IPS-15b (cell line): ENCODE measurements around the gene USH2A.

Experiments
- H3K27me3 ChIP-seq: one replicate; pipeline ENCODE4 v1.6.1; 2013; ENCODE audit warnings: low read length; ENCODE audit not compliant: control insufficient read depth, insufficient read depth
- H3K36me3 ChIP-seq: one replicate; pipeline ENCODE4 v1.6.1; 2013; ENCODE audit warnings: low read length; ENCODE audit not compliant: control insufficient read depth, insufficient read depth
- H3K4me1 ChIP-seq: one replicate; pipeline ENCODE4 v1.6.1; 2013; ENCODE audit warnings: mild to moderate bottlenecking, low read length; ENCODE audit not compliant: control insufficient read depth, insufficient read depth
- H3K4me3 ChIP-seq: one replicate; pipeline ENCODE4 v1.5.1; 2013; ENCODE audit warnings: low read depth, low read length
- H3K9ac ChIP-seq: one replicate; pipeline ENCODE4 v1.6.1; 2013; ENCODE audit warnings: low read depth, mild to moderate bottlenecking, low read length
- H3K9me3 ChIP-seq: one replicate; pipeline ENCODE4 v1.6.1; 2013; ENCODE audit warnings: mild to moderate bottlenecking, low read length; ENCODE audit not compliant: control insufficient read depth, insufficient read depth

Gene USH2A

GRCh38 chr1:215594640-215595039, 828.6 kb downstream of the USH2A start:
- no peaks in the 10 kb centered on the region for H3K36me3 ChIP-seq
- peaks cover 6% of the 10 kb centered on the region for H3K4me1 ChIP-seq
- H3K4me3 ChIP-seq = no peak overlapping the region
- H3K9ac ChIP-seq = no peak overlapping the region
- H3K27me3 ChIP-seq = no peaks in the 10 kb centered on the region
- H3K9me3 ChIP-seq = no peaks in the 10 kb centered on the region

GRCh38 chr1:215590779-215591491, 832.3 kb downstream of the USH2A start:
- Histone ChIP-seq H3K27me3 (no peaks in the 10 kb centered on the region), H3K4me3 (no peak overlapping the region), H3K4me1 (no peaks in the 10 kb centered on the region), H3K9ac (no peak overlapping the region), H3K9me3 (no peaks in the 10 kb centered on the region), H3K36me3 (no peaks in the 10 kb centered on the region)

- no peak overlapping the region for H3K9ac ChIP-seq
- no peaks in the 10 kb centered on the region for H3K27me3 ChIP-seq
- no peaks in the 10 kb centered on the region for H3K36me3 ChIP-seq
- no peaks in the 10 kb centered on the region for H3K4me1 ChIP-seq
- no peaks in the 10 kb centered on the region for H3K9me3 ChIP-seq
- H3K4me3 ChIP-seq = no peak overlapping the region
Observed at GRCh38 chr1:215589650-215590435, 833.4 kb downstream of the USH2A start.

- H3K9me3 ChIP-seq = no peaks in the 10 kb centered on the region
- no peak overlapping the region for H3K9ac ChIP-seq
- H3K36me3 ChIP-seq = no peaks in the 10 kb centered on the region
- H3K4me3 ChIP-seq = no peak overlapping the region
- no peaks in the 10 kb centered on the region for H3K27me3 ChIP-seq
- H3K4me1 ChIP-seq = no peaks in the 10 kb centered on the region
Observed at GRCh38 chr1:215584389-215584788, 838.9 kb downstream of the USH2A start.

GRCh38 chr1:215583185-215583749, 840.0 kb downstream of the USH2A start:
- Histone ChIP-seq H3K4me3 (no peak overlapping the region), H3K27me3 (no peaks in the 10 kb centered on the region), H3K9me3 (no peaks in the 10 kb centered on the region), H3K36me3 (no peaks in the 10 kb centered on the region), H3K4me1 (no peaks in the 10 kb centered on the region), H3K9ac (no peak overlapping the region)

- no peak overlapping the region for H3K4me3 ChIP-seq
- H3K4me1 ChIP-seq = no peaks in the 10 kb centered on the region
- no peak overlapping the region for H3K9ac ChIP-seq
- H3K9me3 ChIP-seq = no peaks in the 10 kb centered on the region
- H3K27me3 ChIP-seq = no peaks in the 10 kb centered on the region
- no peaks in the 10 kb centered on the region for H3K36me3 ChIP-seq
Observed at GRCh38 chr1:215581896-215582295, 841.4 kb downstream of the USH2A start.
